ENCODE measurements around the gene SIK3.

SIK3 gene

GRCh38 chr11:117090111-117090706, 8.0 kb downstream of the SIK3 start:
- TF ChIP-seq POLR2AphosphoS5 (IDR thresholded peaks at IDR 0.05; ENCODE audit: low read depth, low read length) (no peak), SIN3A (IDR thresholded peaks at IDR 0.05; ENCODE audit: borderline replicate concordance, insufficient read depth, low read length) (no peak), TAF1 (IDR thresholded peaks at IDR 0.05; ENCODE audit: borderline replicate concordance, insufficient read depth, low read length) (no peak), FOXP2 (optimal IDR thresholded peaks at IDR 0.05; ENCODE audit: borderline replicate concordance, extremely low read depth, extremely low read length, insufficient read depth) (no peak), REST (IDR thresholded peaks at IDR 0.05; ENCODE audit: insufficient read depth in 1 of 2, low read depth in 2 of 2, low read length in 2 of 2) (no peak)

- no peak for TF ChIP-seq TAF1 (IDR thresholded peaks at IDR 0.05; ENCODE audit: borderline replicate concordance, insufficient read depth, low read length)
- TF ChIP-seq REST (IDR thresholded peaks at IDR 0.05; ENCODE audit: insufficient read depth in 1 of 2, low read depth in 2 of 2, low read length in 2 of 2), result no peak
- no peak for TF ChIP-seq POLR2AphosphoS5 (IDR thresholded peaks at IDR 0.05; ENCODE audit: low read depth, low read length)
- no peak for TF ChIP-seq SIN3A (IDR thresholded peaks at IDR 0.05; ENCODE audit: borderline replicate concordance, insufficient read depth, low read length)
- TF ChIP-seq FOXP2 (optimal IDR thresholded peaks at IDR 0.05; ENCODE audit: borderline replicate concordance, extremely low read depth, extremely low read length, insufficient read depth), result no peak
Measured at GRCh38 chr11:117089685-117090084, 8.5 kb downstream of the SIK3 start.

- no peak for TF ChIP-seq REST (IDR thresholded peaks at IDR 0.05; ENCODE audit: insufficient read depth in 1 of 2, low read depth in 2 of 2, low read length in 2 of 2)
- TF ChIP-seq FOXP2 (optimal IDR thresholded peaks at IDR 0.05; ENCODE audit: borderline replicate concordance, extremely low read depth, extremely low read length, insufficient read depth), result no peak
- no peak for TF ChIP-seq TAF1 (IDR thresholded peaks at IDR 0.05; ENCODE audit: borderline replicate concordance, insufficient read depth, low read length)
- no peak for TF ChIP-seq POLR2AphosphoS5 (IDR thresholded peaks at IDR 0.05; ENCODE audit: low read depth, low read length)
- no peak for TF ChIP-seq SIN3A (IDR thresholded peaks at IDR 0.05; ENCODE audit: borderline replicate concordance, insufficient read depth, low read length)
Measured at GRCh38 chr11:117087446-117087845, 10.8 kb downstream of the SIK3 start.

- TF ChIP-seq REST (IDR thresholded peaks at IDR 0.05; ENCODE audit: insufficient read depth in 1 of 2, low read depth in 2 of 2, low read length in 2 of 2) (no peak), TAF1 (IDR thresholded peaks at IDR 0.05; ENCODE audit: borderline replicate concordance, insufficient read depth, low read length) (no peak), POLR2AphosphoS5 (IDR thresholded peaks at IDR 0.05; ENCODE audit: low read depth, low read length) (no peak), FOXP2 (optimal IDR thresholded peaks at IDR 0.05; ENCODE audit: borderline replicate concordance, extremely low read depth, extremely low read length, insufficient read depth) (no peak), SIN3A (IDR thresholded peaks at IDR 0.05; ENCODE audit: borderline replicate concordance, insufficient read depth, low read length) (no peak)
Measured at GRCh38 chr11:117084992-117085391, 13.2 kb downstream of the SIK3 start.
